Gastroesophageal sphincter (tissue), 3 donors: ENCODE measurements around the gene PTPRN2.

ENCODE experiments used
- POLR2A ChIP-seq, 2 donors: fragments of 450-650 bp; IDR thresholded peaks; one replicate each; pipeline ENCODE4 v1.6.1; 2017; ENCODE audit warnings: antibody characterized with exemption in 2 of 2, mild to moderate bottlenecking in 2 of 2, moderate library complexity in 1 of 2
- POLR2AphosphoS5 ChIP-seq: sonication (generic); formaldehyde crosslinking; IDR thresholded peaks from one replicate; pipeline ENCODE4 v1.6.1; 2017; ENCODE audit warnings: antibody characterized with exemption
- TF ChIP-seq, protein P1 (sequence below), 4 experiments: fragments of 200-600 bp in 2 of 4; fragments of 450-650 bp in 2 of 4; sonication (generic) in 1 of 4; IDR thresholded peaks; one replicate each; pipeline ENCODE4 v1.5.1; 2017 to 2019; ENCODE audit warnings: antibody characterized with exemption in 4 of 4, mild to moderate bottlenecking in 2 of 4, moderate library complexity in 2 of 4

DNA sequence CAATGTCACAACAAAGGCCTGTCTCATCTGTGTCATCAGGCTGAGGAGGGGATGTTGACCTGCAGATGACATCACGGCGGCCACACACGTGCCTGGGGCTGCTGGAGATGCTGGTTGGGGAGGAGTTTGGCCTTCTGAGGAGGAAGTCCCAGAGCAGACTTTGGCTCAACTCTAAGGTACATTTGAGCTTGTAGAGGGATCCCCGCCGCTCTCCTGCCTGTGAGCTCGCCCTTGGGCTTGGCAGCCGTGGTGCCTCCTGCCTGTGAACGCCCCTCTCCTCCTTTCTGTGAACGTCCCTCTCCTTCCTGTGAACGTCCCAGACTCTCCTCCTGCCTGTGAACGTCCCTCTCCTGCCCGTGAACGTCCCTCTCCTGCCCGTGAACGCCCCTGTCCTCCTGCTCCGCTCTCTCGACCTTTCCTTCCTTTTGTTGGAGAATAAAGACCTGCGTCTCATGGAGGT is 1074.4 kb downstream of the PTPRN2 start:
- TF ChIP-seq, protein P1, sequence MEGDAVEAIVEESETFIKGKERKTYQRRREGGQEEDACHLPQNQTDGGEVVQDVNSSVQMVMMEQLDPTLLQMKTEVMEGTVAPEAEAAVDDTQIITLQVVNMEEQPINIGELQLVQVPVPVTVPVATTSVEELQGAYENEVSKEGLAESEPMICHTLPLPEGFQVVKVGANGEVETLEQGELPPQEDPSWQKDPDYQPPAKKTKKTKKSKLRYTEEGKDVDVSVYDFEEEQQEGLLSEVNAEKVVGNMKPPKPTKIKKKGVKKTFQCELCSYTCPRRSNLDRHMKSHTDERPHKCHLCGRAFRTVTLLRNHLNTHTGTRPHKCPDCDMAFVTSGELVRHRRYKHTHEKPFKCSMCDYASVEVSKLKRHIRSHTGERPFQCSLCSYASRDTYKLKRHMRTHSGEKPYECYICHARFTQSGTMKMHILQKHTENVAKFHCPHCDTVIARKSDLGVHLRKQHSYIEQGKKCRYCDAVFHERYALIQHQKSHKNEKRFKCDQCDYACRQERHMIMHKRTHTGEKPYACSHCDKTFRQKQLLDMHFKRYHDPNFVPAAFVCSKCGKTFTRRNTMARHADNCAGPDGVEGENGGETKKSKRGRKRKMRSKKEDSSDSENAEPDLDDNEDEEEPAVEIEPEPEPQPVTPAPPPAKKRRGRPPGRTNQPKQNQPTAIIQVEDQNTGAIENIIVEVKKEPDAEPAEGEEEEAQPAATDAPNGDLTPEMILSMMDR (IDR thresholded peaks at IDR 0.05), result no peak
- TF ChIP-seq POLR2A (IDR thresholded peaks at IDR 0.05) (no peak), POLR2AphosphoS5 (no peak)
